ENCODE results near the gene MAGEH1.

DNA sequence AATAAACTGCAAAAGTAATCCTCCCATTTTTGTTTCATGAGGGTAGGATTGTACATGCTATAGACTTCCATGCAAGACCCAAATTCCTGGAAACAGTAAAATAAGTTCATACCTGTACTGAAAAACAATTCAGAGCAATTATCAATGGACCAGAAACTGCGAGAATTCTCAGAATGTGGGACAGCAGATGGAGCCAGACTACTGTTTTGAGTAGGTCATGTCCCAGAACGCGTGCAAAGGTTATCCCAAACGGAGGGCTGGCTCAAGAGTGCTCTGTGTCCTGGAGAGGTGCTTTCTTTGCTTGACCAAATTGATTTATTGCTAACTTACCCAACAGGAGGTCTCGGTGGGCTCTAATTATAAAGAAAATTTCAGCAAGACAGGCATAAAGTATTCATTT is 1.7 kb upstream of the MAGEH1 start:
- TF ChIP-seq, protein P1, sequence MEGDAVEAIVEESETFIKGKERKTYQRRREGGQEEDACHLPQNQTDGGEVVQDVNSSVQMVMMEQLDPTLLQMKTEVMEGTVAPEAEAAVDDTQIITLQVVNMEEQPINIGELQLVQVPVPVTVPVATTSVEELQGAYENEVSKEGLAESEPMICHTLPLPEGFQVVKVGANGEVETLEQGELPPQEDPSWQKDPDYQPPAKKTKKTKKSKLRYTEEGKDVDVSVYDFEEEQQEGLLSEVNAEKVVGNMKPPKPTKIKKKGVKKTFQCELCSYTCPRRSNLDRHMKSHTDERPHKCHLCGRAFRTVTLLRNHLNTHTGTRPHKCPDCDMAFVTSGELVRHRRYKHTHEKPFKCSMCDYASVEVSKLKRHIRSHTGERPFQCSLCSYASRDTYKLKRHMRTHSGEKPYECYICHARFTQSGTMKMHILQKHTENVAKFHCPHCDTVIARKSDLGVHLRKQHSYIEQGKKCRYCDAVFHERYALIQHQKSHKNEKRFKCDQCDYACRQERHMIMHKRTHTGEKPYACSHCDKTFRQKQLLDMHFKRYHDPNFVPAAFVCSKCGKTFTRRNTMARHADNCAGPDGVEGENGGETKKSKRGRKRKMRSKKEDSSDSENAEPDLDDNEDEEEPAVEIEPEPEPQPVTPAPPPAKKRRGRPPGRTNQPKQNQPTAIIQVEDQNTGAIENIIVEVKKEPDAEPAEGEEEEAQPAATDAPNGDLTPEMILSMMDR (IDR thresholded peaks at IDR 0.05; ENCODE audit: low read depth, low read length, missing input control): no peak
- TF ChIP-seq GABPA (IDR thresholded peaks at IDR 0.05 in 1 of 2, conservative IDR thresholded peaks at IDR 0.05 in 1 of 2): no peak
- no peak for TF ChIP-seq TAF1 (conservative IDR thresholded peaks at IDR 0.05)
- TF ChIP-seq, protein P2, sequence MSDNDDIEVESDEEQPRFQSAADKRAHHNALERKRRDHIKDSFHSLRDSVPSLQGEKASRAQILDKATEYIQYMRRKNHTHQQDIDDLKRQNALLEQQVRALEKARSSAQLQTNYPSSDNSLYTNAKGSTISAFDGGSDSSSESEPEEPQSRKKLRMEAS (IDR thresholded peaks at IDR 0.05): no peak
- no peak for TF ChIP-seq RXRA (IDR thresholded peaks at IDR 0.05)
- TF ChIP-seq RAD21 (IDR thresholded peaks at IDR 0.05): peak; percentile 65 to 67
- no peak for TF ChIP-seq JUND (IDR thresholded peaks at IDR 0.05)
- no peak for TF ChIP-seq YY1 (IDR thresholded peaks at IDR 0.05)
- TF ChIP-seq SP1 (IDR thresholded peaks at IDR 0.05): no peak
- TF ChIP-seq, protein P3, sequence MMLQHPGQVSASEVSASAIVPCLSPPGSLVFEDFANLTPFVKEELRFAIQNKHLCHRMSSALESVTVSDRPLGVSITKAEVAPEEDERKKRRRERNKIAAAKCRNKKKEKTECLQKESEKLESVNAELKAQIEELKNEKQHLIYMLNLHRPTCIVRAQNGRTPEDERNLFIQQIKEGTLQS (IDR thresholded peaks at IDR 0.05): no peak
- TF ChIP-seq, protein P4, sequence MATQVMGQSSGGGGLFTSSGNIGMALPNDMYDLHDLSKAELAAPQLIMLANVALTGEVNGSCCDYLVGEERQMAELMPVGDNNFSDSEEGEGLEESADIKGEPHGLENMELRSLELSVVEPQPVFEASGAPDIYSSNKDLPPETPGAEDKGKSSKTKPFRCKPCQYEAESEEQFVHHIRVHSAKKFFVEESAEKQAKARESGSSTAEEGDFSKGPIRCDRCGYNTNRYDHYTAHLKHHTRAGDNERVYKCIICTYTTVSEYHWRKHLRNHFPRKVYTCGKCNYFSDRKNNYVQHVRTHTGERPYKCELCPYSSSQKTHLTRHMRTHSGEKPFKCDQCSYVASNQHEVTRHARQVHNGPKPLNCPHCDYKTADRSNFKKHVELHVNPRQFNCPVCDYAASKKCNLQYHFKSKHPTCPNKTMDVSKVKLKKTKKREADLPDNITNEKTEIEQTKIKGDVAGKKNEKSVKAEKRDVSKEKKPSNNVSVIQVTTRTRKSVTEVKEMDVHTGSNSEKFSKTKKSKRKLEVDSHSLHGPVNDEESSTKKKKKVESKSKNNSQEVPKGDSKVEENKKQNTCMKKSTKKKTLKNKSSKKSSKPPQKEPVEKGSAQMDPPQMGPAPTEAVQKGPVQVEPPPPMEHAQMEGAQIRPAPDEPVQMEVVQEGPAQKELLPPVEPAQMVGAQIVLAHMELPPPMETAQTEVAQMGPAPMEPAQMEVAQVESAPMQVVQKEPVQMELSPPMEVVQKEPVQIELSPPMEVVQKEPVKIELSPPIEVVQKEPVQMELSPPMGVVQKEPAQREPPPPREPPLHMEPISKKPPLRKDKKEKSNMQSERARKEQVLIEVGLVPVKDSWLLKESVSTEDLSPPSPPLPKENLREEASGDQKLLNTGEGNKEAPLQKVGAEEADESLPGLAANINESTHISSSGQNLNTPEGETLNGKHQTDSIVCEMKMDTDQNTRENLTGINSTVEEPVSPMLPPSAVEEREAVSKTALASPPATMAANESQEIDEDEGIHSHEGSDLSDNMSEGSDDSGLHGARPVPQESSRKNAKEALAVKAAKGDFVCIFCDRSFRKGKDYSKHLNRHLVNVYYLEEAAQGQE (IDR thresholded peaks at IDR 0.05): no peak
- TF ChIP-seq HNF4G (IDR thresholded peaks at IDR 0.05): no peak

Data from liver (tissue), 3 donors.